ENCODE results near the gene EPS15.

The EPS15 gene

DNA sequence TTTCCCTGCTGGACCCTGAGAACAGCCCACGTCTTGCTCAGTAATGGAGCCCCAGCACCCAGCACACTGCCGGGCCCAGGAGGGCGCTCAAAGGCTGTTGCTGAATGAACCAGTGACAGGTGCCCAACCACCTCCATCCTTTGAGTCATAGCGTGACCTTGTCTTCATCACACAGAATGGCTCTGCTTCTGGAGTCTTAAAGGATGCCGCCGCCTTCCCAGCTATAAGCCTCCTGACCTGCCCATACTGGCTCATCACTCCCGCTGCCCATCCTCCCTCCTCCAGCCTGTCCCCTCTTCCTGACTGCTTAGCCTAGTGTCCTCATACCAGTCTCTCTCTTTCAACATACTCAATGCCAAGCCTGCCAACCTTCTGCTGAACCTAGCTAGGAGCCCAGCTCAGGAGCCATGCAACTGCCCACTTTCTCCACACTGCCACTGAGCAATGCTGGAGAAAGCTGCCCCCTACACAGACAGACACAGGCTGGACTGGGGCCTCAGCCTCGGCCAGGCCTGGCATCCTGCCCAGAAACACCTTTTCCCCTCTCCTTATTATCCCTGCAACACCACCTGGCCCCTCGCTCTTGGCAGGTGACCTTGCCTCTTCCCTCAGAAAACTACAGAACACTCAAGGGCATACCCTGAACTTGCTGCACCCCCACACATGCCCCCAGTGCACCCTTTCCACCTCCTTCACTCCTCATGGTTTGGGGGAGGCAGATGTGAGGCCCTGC, 202.8 kb downstream of the EPS15 start:
- DNase-seq (ENCODE audit: low read depth in 2 of 2): no peak

GRCh38 chr1:51314974-51315373, 204.1 kb downstream of the EPS15 start:
- DNase-seq (ENCODE audit: low read depth in 2 of 2): no peak

DNA sequence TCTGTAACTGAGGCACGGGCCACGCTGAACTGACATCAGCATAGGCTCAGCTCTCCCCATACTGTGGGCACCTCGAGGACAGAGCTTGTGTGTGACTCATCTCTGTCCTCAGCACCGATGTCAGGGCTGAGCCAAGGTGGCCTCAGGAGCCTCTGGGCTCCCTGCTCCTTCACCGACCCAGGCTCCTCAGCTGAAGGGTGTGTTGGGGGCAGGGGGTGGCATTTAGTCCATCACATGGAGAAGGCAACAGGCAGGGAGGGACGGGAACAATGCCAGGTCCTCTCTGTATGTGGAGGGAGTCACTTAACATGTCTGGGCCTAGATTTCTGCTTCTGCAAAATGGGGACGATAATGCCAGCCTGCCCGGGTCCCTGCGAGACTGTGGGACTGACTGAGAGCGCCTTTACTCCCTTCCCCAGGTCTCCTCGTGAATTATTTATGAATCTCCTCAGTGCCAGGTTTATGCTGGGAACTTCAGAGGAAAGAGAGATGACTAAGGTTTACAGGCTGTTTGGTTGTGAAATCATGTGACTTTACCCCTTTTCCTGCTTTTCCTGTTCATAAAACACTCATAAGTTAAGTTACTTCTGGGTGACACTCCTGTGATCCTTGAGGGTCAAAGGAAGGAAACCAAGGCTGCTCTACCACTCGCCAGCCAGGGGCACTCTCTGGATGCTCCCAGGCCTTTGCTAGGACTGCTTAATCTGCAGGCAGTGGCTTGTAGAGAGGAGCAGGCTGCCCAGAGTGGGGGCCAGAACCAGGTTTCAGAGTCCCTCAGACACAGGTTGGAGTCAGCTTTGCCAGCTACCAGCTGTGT, 204.9 kb downstream of the EPS15 start:
- DNase-seq (ENCODE audit: low read depth in 2 of 2): no peak

- no peak for DNase-seq (ENCODE audit: low read depth in 2 of 2)
Observed at GRCh38 chr1:51313268-51313852, 205.7 kb downstream of the EPS15 start.

GRCh38 chr1:51312718-51313117, 206.3 kb downstream of the EPS15 start:
- no peak for DNase-seq (ENCODE audit: low read depth in 2 of 2)

- no peak for DNase-seq (ENCODE audit: low read depth in 2 of 2)
Observed at GRCh38 chr1:51311826-51312225, 207.2 kb downstream of the EPS15 start.

DNA sequence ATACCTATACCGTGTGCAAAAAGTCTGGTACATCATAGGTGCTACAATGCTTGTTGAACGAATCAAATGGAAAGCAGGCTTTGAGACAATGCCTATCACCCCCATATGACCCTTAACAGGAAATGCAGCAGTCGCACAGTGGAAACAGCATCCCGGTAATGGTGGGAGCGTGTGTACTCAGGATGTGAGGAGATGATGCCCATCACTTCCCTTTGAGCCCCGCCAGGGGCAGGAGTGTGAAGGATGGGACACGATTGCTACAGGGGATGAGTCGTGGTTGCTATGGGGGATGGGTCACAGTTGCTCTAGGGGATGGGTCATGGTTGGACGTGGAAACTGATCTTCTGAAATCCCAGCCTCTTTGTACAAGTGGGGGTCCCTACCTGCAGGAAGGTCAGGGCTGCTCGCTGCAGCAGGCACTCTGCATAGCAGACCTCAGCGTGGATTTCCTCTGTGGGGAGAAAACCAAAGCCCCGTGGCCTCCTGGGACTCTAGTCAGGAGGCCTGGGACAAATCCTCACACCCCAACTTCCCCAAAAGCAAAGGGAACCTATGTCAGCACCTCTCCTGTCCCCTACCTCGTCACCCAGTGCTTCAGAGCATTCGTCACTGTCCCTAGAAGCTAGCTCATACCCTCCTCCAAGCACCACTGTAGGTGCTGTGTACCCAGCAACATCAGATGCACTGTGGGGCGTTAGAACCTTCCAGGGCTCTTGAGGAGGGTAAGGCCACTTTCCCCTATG, 208.0 kb downstream of the EPS15 start:
- DNase-seq (ENCODE audit: low read depth in 2 of 2): no peak

DNA sequence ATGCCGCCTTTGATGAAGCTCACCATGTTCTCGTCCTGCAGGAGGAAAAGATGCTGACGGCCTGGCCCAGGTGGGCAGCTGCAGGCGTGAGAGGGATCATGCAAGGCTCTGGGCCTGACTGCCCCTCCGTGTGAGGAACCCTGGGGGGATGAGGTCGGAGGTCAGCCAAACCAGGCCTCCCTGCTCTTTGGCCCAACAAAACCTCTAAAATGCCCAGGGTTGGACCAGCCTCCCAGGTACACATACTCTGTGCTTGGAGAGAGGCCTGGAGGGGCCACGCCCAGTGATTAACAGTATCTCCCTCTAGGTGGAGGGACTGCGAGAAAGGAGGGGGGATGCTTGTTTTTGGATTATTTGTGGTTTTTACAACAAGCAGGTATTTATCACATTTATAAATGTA, 209.8 kb downstream of the EPS15 start:
- no peak for DNase-seq (ENCODE audit: low read depth in 2 of 2)

DNA sequence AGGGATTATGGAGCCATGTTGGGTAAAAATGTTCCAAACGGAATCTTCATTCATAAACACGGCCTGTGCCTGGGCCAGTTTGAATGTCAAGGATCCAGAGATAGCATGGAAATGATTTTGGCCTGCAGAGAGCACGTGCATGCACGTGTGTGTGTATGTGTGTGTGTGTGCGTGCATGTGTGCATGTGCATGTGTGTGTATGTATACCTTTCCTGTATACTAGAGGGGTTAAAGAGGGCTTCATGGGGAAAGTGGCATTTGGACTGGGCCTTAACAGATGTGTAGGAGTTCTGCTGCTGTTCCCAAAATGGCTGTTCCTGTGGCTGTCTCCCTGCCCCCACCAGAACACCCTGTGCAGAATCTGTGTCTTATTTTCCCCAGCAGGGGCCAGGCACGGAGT, 210.4 kb downstream of the EPS15 start:
- no peak for DNase-seq (ENCODE audit: low read depth in 2 of 2)

- DNase-seq (ENCODE audit: low read depth in 2 of 2): no peak
Observed at GRCh38 chr1:51306950-51307349, 212.1 kb downstream of the EPS15 start.

DNA sequence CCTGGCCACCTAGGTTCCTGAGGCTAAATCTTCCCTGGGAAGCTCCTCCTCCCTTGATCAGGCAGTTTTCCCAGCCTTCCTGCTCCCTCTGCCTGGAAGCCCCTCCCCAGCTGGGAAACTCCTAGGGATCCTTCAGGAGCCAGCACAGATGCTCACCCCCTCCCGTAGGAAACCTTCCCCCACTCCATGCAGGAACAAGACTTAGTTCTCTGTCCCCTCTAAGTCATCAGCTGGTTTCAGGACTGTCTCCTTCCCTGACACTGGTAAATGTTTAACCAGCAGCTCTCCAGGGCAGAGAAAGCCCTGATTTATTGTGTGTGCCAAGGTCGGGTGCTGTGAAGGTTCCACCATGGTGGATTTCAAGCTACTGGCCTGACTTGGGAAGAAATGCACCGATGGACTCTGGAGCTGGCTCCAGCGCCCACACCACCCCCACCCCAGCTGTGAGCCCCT, 213.7 kb downstream of the EPS15 start:
- no peak for DNase-seq (ENCODE audit: low read depth in 2 of 2)

GRCh38 chr1:51304360-51304759, 214.7 kb downstream of the EPS15 start:
- DNase-seq (ENCODE audit: low read depth in 2 of 2): no peak
